DND-41 (cell line): ENCODE measurements around the gene NFKBIE.

ENCODE experiments used
- ATAC-seq: fragments of 200-7000 bp; cut with Tn5 transposase; 3 replicates; pipeline ENCODE4 v1.9.1; 2021; ENCODE audit warnings: low read depth; ENCODE audit not compliant: insufficient read depth
- DNase-seq: peaks from one replicate; pipeline ENCODE4 v3.0.0-alpha.2; 2020
- H2AFZ ChIP-seq: 2 replicates; pipeline ENCODE4 v1.6.0; 2012; ENCODE audit warnings: low read depth, low read length
- H3K27ac ChIP-seq: 2 replicates; pipeline ENCODE4 v1.5.1; 2012; ENCODE audit warnings: low read length, inconsistent platforms
- H3K27me3 ChIP-seq: fragments of 200-600 bp; sonication (generic); 2 replicates; pipeline ENCODE4 v1.6.0; 2012; ENCODE audit warnings: low read length, mild to moderate bottlenecking, inconsistent platforms; ENCODE audit not compliant: insufficient read depth, poor library complexity
- H3K36me3 ChIP-seq: 2 replicates; pipeline ENCODE4 v1.5.1; 2012; ENCODE audit warnings: low read length, inconsistent platforms; ENCODE audit not compliant: insufficient read depth
- H3K4me1 ChIP-seq: 2 replicates; pipeline ENCODE4 v1.5.1; 2012; ENCODE audit warnings: mild to moderate bottlenecking, low read length; ENCODE audit not compliant: insufficient read depth
- H3K4me2 ChIP-seq: 2 replicates; pipeline ENCODE4 v1.6.0; 2012; ENCODE audit warnings: mild to moderate bottlenecking, moderate library complexity, low read length, inconsistent platforms; ENCODE audit not compliant: insufficient read depth
- H3K4me3 ChIP-seq, 2 experiments: fragments of 200-600 bp in 1 of 2; shearing (Covaris generic) in 1 of 2; 2 replicates each; pipeline ENCODE4 v1.5.1; 2012 to 2016; ENCODE audit warnings: inconsistent platforms in 2 of 2, low read length in 2 of 2, mild to moderate bottlenecking in 2 of 2, low read depth in 1 of 2, moderate library complexity in 1 of 2
- H3K79me2 ChIP-seq: 2 replicates; pipeline ENCODE4 v1.6.0; 2012; ENCODE audit warnings: low read length, inconsistent platforms; ENCODE audit not compliant: insufficient read depth
- H3K9ac ChIP-seq: 2 replicates; pipeline ENCODE4 v1.6.0; 2012; ENCODE audit warnings: low read depth, mild to moderate bottlenecking, inconsistent platforms, low read length, moderate library complexity
- H3K9me3 ChIP-seq: 2 replicates; pipeline ENCODE4 v1.5.1; 2012; ENCODE audit warnings: low read length, moderate library complexity, mild to moderate bottlenecking, inconsistent platforms; ENCODE audit not compliant: insufficient read depth, severe bottlenecking
- H4K20me1 ChIP-seq: 2 replicates; pipeline ENCODE4 v1.6.0; 2012; ENCODE audit warnings: low read length; ENCODE audit not compliant: insufficient read depth
- CTCF ChIP-seq: IDR thresholded peaks from 2 replicates; pipeline ENCODE4 v1.5.1; 2012; ENCODE audit warnings: borderline replicate concordance, low read length, moderate library complexity, mild to moderate bottlenecking; ENCODE audit not compliant: poor library complexity, severe bottlenecking; ENCODE audit errors: extremely low read depth
- EZH2 ChIP-seq: IDR thresholded peaks from 3 replicates; pipeline ENCODE4 v1.6.1; 2012; ENCODE audit warnings: borderline replicate concordance, low read depth, mild to moderate bottlenecking, moderate library complexity, low read length, inconsistent platforms; ENCODE audit not compliant: severe bottlenecking

Gene NFKBIE

GRCh38 chr6:44251576-44252524 is 13.5 kb downstream of the NFKBIE start:
- Histone ChIP-seq H3K4me2 (peak overlapping the region; percentile 34; the same call in 1 of the 2 replicates), H2AFZ (no peak overlapping the region), H3K9me3 (no peaks in the 10 kb centered on the region), H4K20me1 (peaks cover 74% of the 10 kb centered on the region), H3K27ac (no peak overlapping the region), H3K9ac (no peak overlapping the region), H3K27me3 (no peaks in the 10 kb centered on the region), H3K4me1 (peaks cover 68% of the 10 kb centered on the region), H3K79me2 (peaks cover 58% of the 10 kb centered on the region), H3K4me3 (no peak overlapping the region), H3K36me3 (peaks cover 81% of the 10 kb centered on the region)
- no peak for ATAC-seq
- no peak for TF ChIP-seq CTCF
- TF ChIP-seq EZH2 = no peak
- DNase-seq = no peak

GRCh38 chr6:44250718-44251123 is 14.6 kb downstream of the NFKBIE start:
- no peak for TF ChIP-seq EZH2
- no peak for TF ChIP-seq CTCF
- H3K4me3 ChIP-seq = no peak overlapping the region
- H3K9ac ChIP-seq = no peak overlapping the region
- H3K27ac ChIP-seq = no peak overlapping the region
- peaks cover 81% of the 10 kb centered on the region for H3K36me3 ChIP-seq
- H3K4me1 ChIP-seq = peaks cover 68% of the 10 kb centered on the region
- peaks cover 51% of the 10 kb centered on the region for H3K79me2 ChIP-seq
- H2AFZ ChIP-seq = no peak overlapping the region
- H3K9me3 ChIP-seq = no peaks in the 10 kb centered on the region
- ATAC-seq (no peak), DNase-seq (no peak)
- peak overlapping the region; percentile 92; the same call in 1 of the 2 replicates for H3K4me2 ChIP-seq
- H4K20me1 ChIP-seq = peaks cover 74% of the 10 kb centered on the region
- H3K27me3 ChIP-seq = no peaks in the 10 kb centered on the region

- no peak overlapping the region for H3K27ac ChIP-seq
Measured at GRCh38 chr6:44250067-44250717, 15.2 kb downstream of the NFKBIE start.

More at GRCh38 chr6:44250067-44250717, 15.2 kb downstream of the NFKBIE start:
- ATAC-seq (no peak), DNase-seq (no peak)
- no peak for TF ChIP-seq CTCF
- TF ChIP-seq EZH2 = no peak
- peaks cover 51% of the 10 kb centered on the region for H3K79me2 ChIP-seq
- no peak overlapping the region for H3K9ac ChIP-seq
- peak overlapping the region; percentile 92; the same call in 1 of the 2 replicates for H3K4me2 ChIP-seq
- no peak overlapping the region for H2AFZ ChIP-seq
- H4K20me1 ChIP-seq = peaks cover 73% of the 10 kb centered on the region
- no peaks in the 10 kb centered on the region for H3K9me3 ChIP-seq
- H3K4me3 ChIP-seq = peak overlapping the region in 1 of 2 experiments; percentile 84; a peak in 1 of 4 replicates
- H3K36me3 ChIP-seq = peaks cover 77% of the 10 kb centered on the region
- H3K27me3 ChIP-seq = no peaks in the 10 kb centered on the region
- H3K4me1 ChIP-seq = peaks cover 66% of the 10 kb centered on the region
